Measurements from ENCODE around the gene GALM. TPM values are rescaled to one million over a fixed set of nuclear protein-coding genes. Genes with fewer than 3 reads are reported as not detected.

Gene GALM
- total and polyA plus RNA-seq, 12 donors = 40.0 to 351 (median 151) TPM

DNA sequence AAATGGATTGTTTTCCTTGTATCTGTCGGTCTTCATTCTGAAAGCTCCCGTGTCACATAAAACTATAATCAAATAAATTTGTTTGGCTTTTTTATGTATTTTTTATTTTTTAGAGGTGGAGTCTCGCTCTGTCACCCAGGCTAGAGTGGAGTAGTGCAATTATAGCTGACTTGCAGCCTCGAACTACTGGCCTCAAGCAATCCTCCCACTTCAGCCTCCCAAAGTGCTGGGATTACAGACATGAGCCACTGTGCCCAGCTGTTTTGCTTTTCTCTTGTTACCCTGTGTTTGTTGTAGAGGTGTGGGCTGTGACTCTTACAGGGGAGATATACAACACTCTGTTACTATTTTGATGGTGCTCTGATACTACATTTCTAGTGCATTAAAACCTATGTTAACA lies 2.2 kb downstream of the GALM start:
- Histone ChIP-seq H3K27ac (peak overlapping the region in 3 of 5 donors; percentile 80 to 87 (median 84)), H3K27me3 (no peaks in the 10 kb centered on the region), H3K36me3 (replicated peaks in 1 of 2) (no peaks in the 10 kb centered on the region), H3K9me3 (replicated peaks in 1 of 3) (no peaks in the 10 kb centered on the region), H3K4me1 (replicated peaks in 1 of 2) (peaks cover 18 to 43% of the 10 kb centered on the region in 2 donors), H3K4me3 (peak overlapping the region in 1 of 4 donors; percentile 66)
- WGBS, 4 donors = 89 to 95% (median 92%) methylated on average over 4 of the region's 4 CpGs
- TF ChIP-seq POLR2A (IDR thresholded peaks at IDR 0.05) = no peak
- TF ChIP-seq, protein P1, sequence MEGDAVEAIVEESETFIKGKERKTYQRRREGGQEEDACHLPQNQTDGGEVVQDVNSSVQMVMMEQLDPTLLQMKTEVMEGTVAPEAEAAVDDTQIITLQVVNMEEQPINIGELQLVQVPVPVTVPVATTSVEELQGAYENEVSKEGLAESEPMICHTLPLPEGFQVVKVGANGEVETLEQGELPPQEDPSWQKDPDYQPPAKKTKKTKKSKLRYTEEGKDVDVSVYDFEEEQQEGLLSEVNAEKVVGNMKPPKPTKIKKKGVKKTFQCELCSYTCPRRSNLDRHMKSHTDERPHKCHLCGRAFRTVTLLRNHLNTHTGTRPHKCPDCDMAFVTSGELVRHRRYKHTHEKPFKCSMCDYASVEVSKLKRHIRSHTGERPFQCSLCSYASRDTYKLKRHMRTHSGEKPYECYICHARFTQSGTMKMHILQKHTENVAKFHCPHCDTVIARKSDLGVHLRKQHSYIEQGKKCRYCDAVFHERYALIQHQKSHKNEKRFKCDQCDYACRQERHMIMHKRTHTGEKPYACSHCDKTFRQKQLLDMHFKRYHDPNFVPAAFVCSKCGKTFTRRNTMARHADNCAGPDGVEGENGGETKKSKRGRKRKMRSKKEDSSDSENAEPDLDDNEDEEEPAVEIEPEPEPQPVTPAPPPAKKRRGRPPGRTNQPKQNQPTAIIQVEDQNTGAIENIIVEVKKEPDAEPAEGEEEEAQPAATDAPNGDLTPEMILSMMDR (IDR thresholded peaks at IDR 0.05) = no peak
- DNase-seq = peak in 1 of 7 donors; percentile 39
- intact Hi-C loops (cut with DNase I) = no loop called here

DNA sequence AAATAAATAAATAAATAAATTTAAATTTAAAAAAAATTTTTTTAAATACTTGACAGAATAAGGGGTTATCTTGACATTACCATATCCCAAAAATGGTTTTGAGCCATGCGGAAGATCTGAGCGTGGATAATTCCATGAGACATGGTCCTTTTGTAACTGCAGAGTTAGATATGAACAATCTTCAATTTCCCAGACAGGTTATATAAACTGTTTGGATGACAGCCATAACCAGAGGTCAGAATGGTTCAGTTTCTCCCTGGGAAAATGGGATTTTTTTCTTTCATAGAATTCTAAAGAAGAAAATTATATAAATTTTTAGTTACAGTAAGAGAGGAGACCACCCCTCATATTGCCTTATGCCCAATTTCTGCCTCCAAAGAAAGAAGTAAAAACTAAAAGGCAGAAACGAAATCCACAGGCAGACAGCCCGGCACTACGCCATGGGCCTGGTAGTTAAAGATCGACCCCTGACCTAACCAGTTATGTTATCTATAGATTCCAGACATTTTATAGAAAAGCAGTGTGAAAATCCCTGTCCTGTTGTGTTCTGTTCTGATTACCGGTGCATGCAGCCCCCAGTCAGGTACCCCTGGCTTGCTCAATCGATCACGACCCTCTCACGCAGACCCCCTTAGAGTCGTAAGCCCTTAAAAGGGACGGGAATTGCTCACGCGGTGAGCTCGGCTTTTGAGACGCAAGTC lies 3.0 kb downstream of the GALM start:
- Histone ChIP-seq H3K27me3 (no peaks in the 10 kb centered on the region), H3K4me3 (peak overlapping the region in 1 of 4 donors; percentile 37), H3K9me3 (replicated peaks in 1 of 3) (no peaks in the 10 kb centered on the region), H3K27ac (peak overlapping the region in 3 of 5 donors; percentile 32 to 87 (median 80)), H3K36me3 (replicated peaks in 1 of 2) (no peaks in the 10 kb centered on the region), H3K4me1 (replicated peaks in 1 of 2) (peaks cover 18 to 44% of the 10 kb centered on the region in 2 donors)
- TF ChIP-seq POLR2A (IDR thresholded peaks at IDR 0.05) = no peak
- TF ChIP-seq, protein P1 (IDR thresholded peaks at IDR 0.05) = no peak
- 79 to 91% (median 90%) methylated on average over 16 of the region's 16 CpGs for WGBS, 4 donors
- DNase-seq = no peak
- intact Hi-C loops (cut with DNase I) = no loop called here

DNA sequence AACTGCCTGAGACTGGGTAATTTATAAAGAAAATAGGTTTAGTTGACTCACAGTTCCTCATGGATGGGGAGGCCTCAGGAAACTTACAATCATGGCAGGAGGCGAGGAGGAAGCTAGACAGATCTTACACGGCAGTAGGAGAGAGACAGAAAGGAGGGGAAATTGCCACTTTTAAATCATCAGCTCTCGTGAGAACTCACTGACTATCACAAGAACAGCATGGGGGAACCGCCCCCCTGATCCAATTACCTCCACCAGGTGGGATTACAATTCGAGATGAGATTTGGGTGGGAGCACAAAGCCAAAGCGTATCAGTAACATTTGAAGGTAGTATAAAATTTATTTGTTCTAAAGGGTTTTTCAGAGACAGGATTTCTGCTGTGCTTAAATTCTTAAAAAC lies 5.4 kb downstream of the GALM start:
- DNase-seq = peak in 1 of 7 donors; percentile 34
- 78 to 84% (median 81%) methylated on average over 6 of the region's 6 CpGs for WGBS, 4 donors

DNA sequence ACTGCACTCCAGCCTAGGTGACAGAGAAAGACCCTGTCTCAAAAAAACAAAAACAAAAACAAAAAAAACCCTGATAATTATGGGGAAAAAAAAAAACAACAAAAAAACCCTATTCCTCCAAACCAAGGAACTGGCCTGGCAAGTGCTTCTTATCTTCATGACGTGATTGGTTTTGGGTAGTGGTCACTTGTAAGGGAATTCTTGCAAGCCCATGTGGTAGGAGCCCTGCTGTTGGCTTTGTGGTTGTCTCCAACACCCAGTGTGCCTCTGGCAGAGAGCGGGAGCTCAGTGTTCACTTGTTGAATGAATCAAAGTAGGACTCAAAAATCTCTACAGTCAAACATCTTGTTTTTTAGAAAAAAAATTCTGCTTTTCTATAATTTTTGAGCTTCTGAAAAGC lies 6.0 kb downstream of the GALM start:
- Histone ChIP-seq H3K27me3 (no peaks in the 10 kb centered on the region), H3K9me3 (replicated peaks in 1 of 3) (no peaks in the 10 kb centered on the region), H3K27ac (peak overlapping the region in 1 of 5 donors; percentile 36), H3K36me3 (replicated peaks in 1 of 2) (peaks cover 0 to 13% of the 10 kb centered on the region in 2 donors), H3K4me3 (no peak overlapping the region), H3K4me1 (replicated peaks in 1 of 2) (peaks cover 18 to 48% of the 10 kb centered on the region in 2 donors)
- WGBS, 4 donors = 77 to 83% (median 81%) methylated on average over 2 of the region's 2 CpGs
- peak in 1 of 7 donors; percentile 54 for DNase-seq
- TF ChIP-seq POLR2A (IDR thresholded peaks at IDR 0.05) = no peak
- TF ChIP-seq, protein P1 (IDR thresholded peaks at IDR 0.05) = no peak
- intact Hi-C loops (cut with DNase I) = loop anchor here (5.0 to 10.0 kb wide), 2 partner anchors 50 to 67 kb away; partner anchors contain the start of gene HNRNPLL (in 1 of the 2)

More for the DNA sequence above, 5.4 kb downstream of the GALM start:
- peak overlapping the region in 1 of 4 donors; percentile 37 for H3K4me3 ChIP-seq
- H3K27me3 ChIP-seq = no peaks in the 10 kb centered on the region
- H3K9me3 ChIP-seq (replicated peaks in 1 of 3) = no peaks in the 10 kb centered on the region
- peaks cover 18 to 44% of the 10 kb centered on the region in 2 donors for H3K4me1 ChIP-seq (replicated peaks in 1 of 2)
- H3K27ac ChIP-seq = peak overlapping the region in 2 of 5 donors; percentile 1 to 19
- H3K36me3 ChIP-seq (replicated peaks in 1 of 2) = peaks cover 0 to 6% of the 10 kb centered on the region in 2 donors
- intact Hi-C loops (cut with DNase I) = loop anchor here (5.0 to 10.0 kb wide), 2 partner anchors 51 to 67 kb away; partner anchors contain the start of gene HNRNPLL (in 1 of the 2)
- no peak for TF ChIP-seq POLR2A (IDR thresholded peaks at IDR 0.05)
- TF ChIP-seq, protein P1 (IDR thresholded peaks at IDR 0.05) = no peak

All from adrenal gland (tissue), 12 donors.